Measurements from ENCODE around the gene ZBTB21.
"Not testable (repeated sequence)": the region's sequence is repeated elsewhere in the genome, so short reads cannot be mapped to it uniquely, and the experiment has no call there.

Gene ZBTB21

DNA sequence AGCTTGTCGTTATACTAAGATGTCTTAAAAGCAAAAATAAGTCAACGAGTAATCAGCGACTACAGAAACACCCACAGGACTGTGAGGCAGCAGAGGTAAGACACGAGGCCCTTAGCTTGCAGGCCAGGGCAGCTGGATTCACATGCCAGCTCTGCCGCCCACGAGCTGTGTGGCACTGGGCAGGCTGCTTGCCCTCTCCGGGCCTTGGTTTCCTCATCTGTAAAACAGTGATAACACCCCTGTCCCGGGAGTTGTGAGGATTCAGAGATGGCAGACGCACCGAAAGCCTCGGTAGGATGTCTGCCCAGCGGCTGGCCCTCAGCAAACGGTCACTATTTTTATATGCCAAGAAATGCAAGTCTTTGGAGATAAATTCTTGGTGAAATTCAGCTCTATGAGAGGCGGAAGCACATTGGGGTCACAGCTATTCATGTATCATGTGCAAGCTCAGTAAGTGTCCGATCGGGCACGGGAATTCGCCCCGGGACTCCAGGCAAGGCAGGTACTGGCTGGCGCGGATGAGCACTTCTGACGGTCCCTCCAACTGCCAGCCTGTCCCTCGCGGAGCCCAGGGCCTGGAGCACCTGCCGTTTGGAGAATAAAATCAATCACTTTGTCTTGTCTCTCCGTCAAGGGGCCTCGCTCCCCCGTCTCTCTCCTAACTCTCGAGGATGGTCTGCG, 57.5 kb downstream of the ZBTB21 start:
- in situ Hi-C loops (cut with MboI; ENCODE audit: low sequenced_read_pairs, unreplicated experiment), result no loop called here
- TF ChIP-seq, protein P1, sequence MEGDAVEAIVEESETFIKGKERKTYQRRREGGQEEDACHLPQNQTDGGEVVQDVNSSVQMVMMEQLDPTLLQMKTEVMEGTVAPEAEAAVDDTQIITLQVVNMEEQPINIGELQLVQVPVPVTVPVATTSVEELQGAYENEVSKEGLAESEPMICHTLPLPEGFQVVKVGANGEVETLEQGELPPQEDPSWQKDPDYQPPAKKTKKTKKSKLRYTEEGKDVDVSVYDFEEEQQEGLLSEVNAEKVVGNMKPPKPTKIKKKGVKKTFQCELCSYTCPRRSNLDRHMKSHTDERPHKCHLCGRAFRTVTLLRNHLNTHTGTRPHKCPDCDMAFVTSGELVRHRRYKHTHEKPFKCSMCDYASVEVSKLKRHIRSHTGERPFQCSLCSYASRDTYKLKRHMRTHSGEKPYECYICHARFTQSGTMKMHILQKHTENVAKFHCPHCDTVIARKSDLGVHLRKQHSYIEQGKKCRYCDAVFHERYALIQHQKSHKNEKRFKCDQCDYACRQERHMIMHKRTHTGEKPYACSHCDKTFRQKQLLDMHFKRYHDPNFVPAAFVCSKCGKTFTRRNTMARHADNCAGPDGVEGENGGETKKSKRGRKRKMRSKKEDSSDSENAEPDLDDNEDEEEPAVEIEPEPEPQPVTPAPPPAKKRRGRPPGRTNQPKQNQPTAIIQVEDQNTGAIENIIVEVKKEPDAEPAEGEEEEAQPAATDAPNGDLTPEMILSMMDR (IDR thresholded peaks at IDR 0.05; ENCODE audit: borderline replicate concordance, control extremely low read depth, extremely low read depth, insufficient read depth, missing control alignments), result no peak

DNA sequence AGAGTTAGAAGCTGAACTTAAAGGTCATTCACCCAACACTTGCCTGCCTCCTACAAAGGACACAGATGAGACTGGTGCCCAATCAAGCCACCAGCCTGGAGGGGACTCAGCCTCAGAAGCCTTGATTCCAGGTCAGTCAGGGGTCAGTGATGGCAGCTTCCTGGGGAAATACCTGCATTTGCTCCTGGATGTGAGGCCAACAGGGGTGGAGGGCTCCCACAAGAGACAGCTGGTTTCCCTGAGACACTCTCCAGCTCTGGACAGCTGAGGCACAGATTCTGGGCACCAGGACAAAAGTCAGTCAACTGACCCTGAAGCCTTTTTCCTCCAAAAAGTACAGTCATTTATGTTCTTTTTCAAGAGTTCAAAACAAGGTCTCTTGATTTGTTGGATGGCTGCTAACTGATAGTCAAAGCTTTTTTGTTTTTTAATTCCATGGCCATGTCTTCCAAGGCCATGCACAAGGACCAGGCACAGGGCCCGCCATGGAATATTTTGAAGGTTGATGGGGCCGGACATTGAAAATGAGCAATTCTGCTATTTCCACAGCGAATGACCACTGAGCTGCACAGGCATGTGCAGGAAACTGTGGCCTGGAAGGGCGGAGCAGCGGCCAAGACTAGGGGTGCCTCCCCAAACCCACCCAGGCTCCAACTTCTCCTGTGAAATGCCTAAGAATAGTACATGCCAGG, 58.1 kb downstream of the ZBTB21 start:
- DNase-seq (ENCODE audit: low spot score), result no peak
- in situ Hi-C loops (cut with MboI; ENCODE audit: low sequenced_read_pairs, unreplicated experiment), result no loop called here
- TF ChIP-seq, protein P1 (IDR thresholded peaks at IDR 0.05; ENCODE audit: borderline replicate concordance, control extremely low read depth, extremely low read depth, insufficient read depth, missing control alignments), result no peak

More for the DNA sequence above, 57.5 kb downstream of the ZBTB21 start:
- DNase-seq (ENCODE audit: low spot score), result no peak

DNA sequence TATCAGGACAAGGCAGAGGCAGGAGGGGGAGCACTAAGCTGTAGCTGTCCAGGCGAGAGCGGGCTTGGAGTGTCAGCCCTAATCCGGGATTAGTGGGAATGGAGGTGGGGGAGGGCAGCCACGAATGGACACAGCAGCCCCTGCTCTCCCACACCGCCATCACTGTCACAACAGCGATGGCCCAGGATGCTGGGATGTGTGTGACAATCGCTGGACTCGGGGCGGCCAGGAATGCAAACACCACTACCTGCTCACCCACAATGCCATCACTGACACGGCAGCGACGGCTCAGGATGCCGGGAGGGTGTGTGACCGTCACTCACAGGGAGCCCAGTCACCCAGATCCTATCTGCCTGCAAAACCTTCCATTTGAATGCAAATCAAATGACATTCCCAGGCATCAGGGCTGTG, 59.2 kb downstream of the ZBTB21 start:
- DNase-seq (ENCODE audit: low spot score), result no peak
- TF ChIP-seq, protein P1 (IDR thresholded peaks at IDR 0.05; ENCODE audit: borderline replicate concordance, control extremely low read depth, extremely low read depth, insufficient read depth, missing control alignments), result no peak
- in situ Hi-C loops (cut with MboI; ENCODE audit: low sequenced_read_pairs, unreplicated experiment), result no loop called here

DNA sequence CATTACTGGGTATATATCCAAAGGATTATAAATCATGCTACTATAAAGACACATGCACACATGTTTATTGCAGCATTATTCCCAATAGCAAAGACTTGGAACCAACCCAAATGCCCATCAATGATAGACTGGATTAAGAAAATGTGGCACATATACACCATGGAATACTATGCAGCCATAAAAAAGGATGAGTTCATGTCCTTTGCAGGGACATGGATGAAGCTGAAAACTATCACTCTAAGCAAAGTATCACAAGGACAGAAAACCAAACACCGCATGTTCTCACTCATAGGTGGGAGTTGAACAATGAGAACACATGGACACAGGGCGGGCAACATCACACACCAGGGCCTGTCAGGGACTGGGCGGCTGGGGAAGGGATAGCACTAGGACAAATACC, 60.5 kb downstream of the ZBTB21 start:
- DNase-seq (ENCODE audit: low spot score); in situ Hi-C loops (cut with MboI; ENCODE audit: low sequenced_read_pairs, unreplicated experiment): not testable (repeated sequence)

DNA sequence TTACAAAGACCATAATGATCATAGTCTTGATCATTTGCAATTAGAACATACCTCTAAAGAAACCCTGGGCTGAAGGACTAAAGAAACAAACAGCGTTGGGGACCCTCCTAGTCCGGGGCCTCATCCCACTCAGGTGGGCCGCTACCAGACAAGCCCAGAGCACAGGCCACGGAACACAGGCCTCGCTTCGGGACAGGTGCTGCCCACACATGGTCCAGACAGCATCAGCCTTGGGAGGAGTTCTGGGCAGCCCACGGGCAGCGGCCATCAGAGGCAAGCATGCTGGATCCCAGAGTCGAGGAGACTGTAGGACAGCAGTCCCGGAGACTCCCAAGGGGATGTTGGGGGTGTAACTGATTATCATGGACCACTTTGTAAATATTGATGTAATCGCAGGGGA, 61.3 kb downstream of the ZBTB21 start:
- in situ Hi-C loops (cut with MboI; ENCODE audit: low sequenced_read_pairs, unreplicated experiment), result no loop called here
- TF ChIP-seq, protein P1 (IDR thresholded peaks at IDR 0.05; ENCODE audit: borderline replicate concordance, control extremely low read depth, extremely low read depth, insufficient read depth, missing control alignments), result no peak
- DNase-seq (ENCODE audit: low spot score), result no peak

DNA sequence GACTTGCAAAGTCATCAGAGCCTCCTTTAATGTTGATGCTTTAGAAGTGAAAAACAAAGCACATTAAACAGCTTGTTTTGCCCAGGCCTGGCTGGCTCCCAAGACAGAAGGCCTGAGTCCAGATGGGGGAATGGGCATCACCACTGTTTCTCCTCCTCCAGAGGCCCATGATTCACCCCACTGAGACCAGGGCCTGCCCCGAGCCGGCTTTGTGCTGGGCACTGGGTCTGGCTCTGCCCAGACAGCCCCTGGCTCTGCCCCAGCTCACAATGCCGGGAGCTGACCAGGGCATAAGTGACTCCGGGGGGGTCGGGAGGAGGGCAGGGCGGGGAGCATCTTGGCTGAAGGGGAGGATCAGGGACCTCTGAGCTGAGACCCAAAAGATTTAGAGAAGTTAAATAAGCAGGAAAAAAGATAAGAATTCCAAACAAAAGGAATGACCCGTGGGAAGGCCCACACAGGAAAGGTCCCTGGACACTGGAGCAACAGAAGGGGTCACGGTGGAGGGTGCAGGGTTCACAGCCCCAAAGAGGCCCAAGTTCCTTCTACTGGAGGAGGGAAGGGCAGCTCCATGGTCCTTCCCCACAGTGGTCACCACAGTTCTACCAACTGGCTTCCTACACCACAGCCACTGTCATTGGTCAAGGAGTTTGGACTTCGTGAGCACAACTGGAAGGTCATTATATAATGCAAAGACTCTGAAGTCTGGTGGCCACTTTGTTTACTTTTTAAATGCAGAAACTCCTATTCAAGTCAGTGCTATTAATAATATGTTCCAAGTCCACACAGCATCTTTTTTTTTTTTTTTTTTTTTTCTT, 61.9 kb downstream of the ZBTB21 start:
- DNase-seq (ENCODE audit: low spot score), result no peak
- TF ChIP-seq, protein P1 (IDR thresholded peaks at IDR 0.05; ENCODE audit: borderline replicate concordance, control extremely low read depth, extremely low read depth, insufficient read depth, missing control alignments), result no peak
- in situ Hi-C loops (cut with MboI; ENCODE audit: low sequenced_read_pairs, unreplicated experiment), result no loop called here
